ENCODE data around the gene PAK1IP1. TPM values are rescaled to one million over a fixed set of nuclear protein-coding genes. Genes with fewer than 3 reads are reported as not detected.
"Not testable (repeated sequence)": the region's sequence is repeated elsewhere in the genome, so short reads cannot be mapped to it uniquely, and the experiment has no call there.

The PAK1IP1 gene
- total RNA-seq, 1 experiment from 2014 or later, result 12.2 TPM

- not testable (repeated sequence) for DNase-seq (ENCODE audit: low spot score)
Observed at GRCh38 chr6:10741643-10742042, 46.9 kb downstream of the PAK1IP1 start.

GRCh38 chr6:10742251-10742650 lies 47.5 kb downstream of the PAK1IP1 start:
- no peak for DNase-seq (ENCODE audit: low spot score)

- DNase-seq (ENCODE audit: low spot score), result no peak
Observed at GRCh38 chr6:10743515-10743914, 48.7 kb downstream of the PAK1IP1 start.

GRCh38 chr6:10745116-10745515 lies 50.3 kb downstream of the PAK1IP1 start:
- no peak for DNase-seq (ENCODE audit: low spot score)

GRCh38 chr6:10746915-10747250 lies 52.1 kb downstream of the PAK1IP1 start:
- DNase-seq (ENCODE audit: low spot score), result no peak

GRCh38 chr6:10747251-10747972 lies 52.6 kb downstream of the PAK1IP1 start, which contains the start of gene TMEM14B:
Gene TMEM14B (plus strand): TSS chr6:10747805. CDS start chr6:10749246, 1,441 bp downstream.
- DNase-seq (ENCODE audit: low spot score), result peak; percentile 99

GRCh38 chr6:10749734-10750133 lies 55.0 kb downstream of the PAK1IP1 start:
- DNase-seq (ENCODE audit: low spot score), result no peak

- DNase-seq (ENCODE audit: low spot score), result not testable (repeated sequence)
Observed at GRCh38 chr6:10750568-10750967, 55.8 kb downstream of the PAK1IP1 start.

- DNase-seq (ENCODE audit: low spot score), result not testable (repeated sequence)
Observed at GRCh38 chr6:10751757-10752156, 57.0 kb downstream of the PAK1IP1 start.

GRCh38 chr6:10756085-10756484 lies 61.3 kb downstream of the PAK1IP1 start:
- no peak for DNase-seq (ENCODE audit: low spot score)

Small RNAs within 50 kb of the gene (small RNA-seq; reads per million reads assigned to genes)
- gene RF00019, result not detected
- gene RNA5SP203, result not detected

Other genes with a start within 250 kb of the PAK1IP1 start
- 4.6 and 9.7 TPM in 2 replicates for gene GCNT2, start 173.6 kb upstream of the PAK1IP1 start, total RNA-seq (2014; rRNA removed; shearing (Covaris generic))
- gene C6orf52, start 356 bp upstream of the PAK1IP1 start, total RNA-seq (2014; rRNA removed; shearing (Covaris generic)), result not detected in 2 replicates
- gene TMEM14C, start 28.1 kb downstream of the PAK1IP1 start, total RNA-seq (2014; rRNA removed; shearing (Covaris generic)), result 63.5 and 72.4 TPM in 2 replicates
- gene TMEM14B, start 52.8 kb downstream of the PAK1IP1 start, total RNA-seq (2014; rRNA removed; shearing (Covaris generic)), result 95.8 and 97.9 TPM in 2 replicates
- gene MAK, start 143.6 kb downstream of the PAK1IP1 start, total RNA-seq (2014; rRNA removed; shearing (Covaris generic)), result 0.05 TPM in 1 of 2 replicates, not detected in the other
- not detected in 2 replicates for gene GCM2, start 187.1 kb downstream of the PAK1IP1 start, total RNA-seq (2014; rRNA removed; shearing (Covaris generic))
- gene SYCP2L, start 192.1 kb downstream of the PAK1IP1 start, total RNA-seq (2014; rRNA removed; shearing (Covaris generic)), result 0.08 TPM in 1 of 2 replicates, not detected in the other